ENCODE data around the gene WRNIP1.
A peak's percentile ranks its signal among the peaks of the same experiment; 100 is the strongest.

Gene WRNIP1

GRCh38 chr6:2765166-2765895, at the start of gene WRNIP1:
Gene WRNIP1 (plus strand): TSS chr6:2765393. CDS start chr6:2765623, 230 bp downstream.
- H3K4me3 ChIP-seq (ENCODE audit: low read length), result peak within 1 kb of the TSS; percentile 87
- DNase-seq (ENCODE audit: low read depth), result peak; percentile 95
- peak; percentile 49 for TF ChIP-seq CTCF (conservative IDR thresholded peaks at IDR 0.05; ENCODE audit: low read depth, low read length)

GRCh38 chr6:2715737-2716136, 49.5 kb upstream of the WRNIP1 start:
- DNase-seq (ENCODE audit: low read depth), result no peak
- no peak for TF ChIP-seq CTCF (conservative IDR thresholded peaks at IDR 0.05; ENCODE audit: low read depth, low read length)

GRCh38 chr6:2716936-2717700, 48.1 kb upstream of the WRNIP1 start:
- no peak for DNase-seq (ENCODE audit: low read depth)
- TF ChIP-seq CTCF (conservative IDR thresholded peaks at IDR 0.05; ENCODE audit: low read depth, low read length), result no peak
- H3K4me3 ChIP-seq (ENCODE audit: low read length), result no peak overlapping the region

More at GRCh38 chr6:2715737-2716136, 49.5 kb upstream of the WRNIP1 start:
- H3K4me3 ChIP-seq (ENCODE audit: low read length), result no peak overlapping the region

GRCh38 chr6:2718334-2719092, 46.7 kb upstream of the WRNIP1 start:
- H3K4me3 ChIP-seq (ENCODE audit: low read length), result no peak overlapping the region
- no peak for DNase-seq (ENCODE audit: low read depth)
- TF ChIP-seq CTCF (conservative IDR thresholded peaks at IDR 0.05; ENCODE audit: low read depth, low read length), result no peak

GRCh38 chr6:2719093-2719455, 46.1 kb upstream of the WRNIP1 start:
- H3K4me3 ChIP-seq (ENCODE audit: low read length), result no peak overlapping the region
- DNase-seq (ENCODE audit: low read depth), result no peak
- no peak for TF ChIP-seq CTCF (conservative IDR thresholded peaks at IDR 0.05; ENCODE audit: low read depth, low read length)

- no peak for TF ChIP-seq CTCF (conservative IDR thresholded peaks at IDR 0.05; ENCODE audit: low read depth, low read length)
- no peak for DNase-seq (ENCODE audit: low read depth)
- H3K4me3 ChIP-seq (ENCODE audit: low read length), result no peak overlapping the region
These were observed 44.0 kb upstream of the WRNIP1 start for GRCh38 chr6:2721219-2721618.

Measured in retinal pigment epithelial cell (primary cell).